ENCODE measurements around the gene GRIK4. TPM values are rescaled to one million over a fixed set of nuclear protein-coding genes. Genes with fewer than 3 reads are reported as not detected.

Gene GRIK4
- total RNA-seq, 4 donors from 2014 or later: under 0.01 to 0.69 (median 0.25) TPM

- 73 to 93% methylated on average over 2 to 3 of the region's 3 CpGs for WGBS, 2 donors (ENCODE audit: low coverage in 1 of 2)
- Histone ChIP-seq H3K27me3 (peaks cover 41% of the 10 kb centered on the region), H3K36me3 (no peaks in the 10 kb centered on the region), H3K4me1 (no peaks in the 10 kb centered on the region), H3K4me3 (no peak overlapping the region), H3K9me3 (no peaks in the 10 kb centered on the region), H3K27ac (no peak overlapping the region)
- TF ChIP-seq POLR2A (IDR thresholded peaks at IDR 0.05) (no peak), POLR2AphosphoS5 (IDR thresholded peaks at IDR 0.05) (no peak), EP300 (IDR thresholded peaks at IDR 0.05) (no peak)
- TF ChIP-seq, protein P1, sequence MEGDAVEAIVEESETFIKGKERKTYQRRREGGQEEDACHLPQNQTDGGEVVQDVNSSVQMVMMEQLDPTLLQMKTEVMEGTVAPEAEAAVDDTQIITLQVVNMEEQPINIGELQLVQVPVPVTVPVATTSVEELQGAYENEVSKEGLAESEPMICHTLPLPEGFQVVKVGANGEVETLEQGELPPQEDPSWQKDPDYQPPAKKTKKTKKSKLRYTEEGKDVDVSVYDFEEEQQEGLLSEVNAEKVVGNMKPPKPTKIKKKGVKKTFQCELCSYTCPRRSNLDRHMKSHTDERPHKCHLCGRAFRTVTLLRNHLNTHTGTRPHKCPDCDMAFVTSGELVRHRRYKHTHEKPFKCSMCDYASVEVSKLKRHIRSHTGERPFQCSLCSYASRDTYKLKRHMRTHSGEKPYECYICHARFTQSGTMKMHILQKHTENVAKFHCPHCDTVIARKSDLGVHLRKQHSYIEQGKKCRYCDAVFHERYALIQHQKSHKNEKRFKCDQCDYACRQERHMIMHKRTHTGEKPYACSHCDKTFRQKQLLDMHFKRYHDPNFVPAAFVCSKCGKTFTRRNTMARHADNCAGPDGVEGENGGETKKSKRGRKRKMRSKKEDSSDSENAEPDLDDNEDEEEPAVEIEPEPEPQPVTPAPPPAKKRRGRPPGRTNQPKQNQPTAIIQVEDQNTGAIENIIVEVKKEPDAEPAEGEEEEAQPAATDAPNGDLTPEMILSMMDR (IDR thresholded peaks at IDR 0.05): no peak
- ATAC-seq: no peak
Observed at GRCh38 chr11:120899720-120900119, 388.2 kb downstream of the GRIK4 start.

DNA sequence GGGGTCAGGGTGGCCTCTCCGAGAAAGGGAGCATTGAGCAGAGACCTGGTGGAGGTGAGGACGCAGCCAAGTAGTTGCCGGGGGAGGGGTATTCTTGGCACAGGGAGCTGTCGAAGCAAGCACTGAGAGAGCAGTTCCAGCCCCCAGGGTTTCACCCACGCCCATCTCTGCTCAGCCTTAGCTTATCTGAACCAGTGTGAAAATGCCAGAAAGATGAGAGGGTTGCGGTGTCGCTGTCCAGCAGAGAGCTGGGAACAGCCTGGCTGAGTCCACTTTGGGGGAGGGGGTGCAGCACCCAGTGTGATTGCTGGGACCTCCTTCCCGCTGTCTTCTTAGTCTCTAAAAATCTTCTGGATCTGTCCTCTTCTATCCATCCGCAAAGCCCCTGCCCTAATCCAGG lies 389.1 kb downstream of the GRIK4 start:
- H3K4me1 ChIP-seq: no peaks in the 10 kb centered on the region
- WGBS, 2 donors (ENCODE audit: low coverage in 1 of 2): 30% methylated on average over 8 to 9 of the region's 9 CpGs
- no peak overlapping the region for H3K27ac ChIP-seq
- no peaks in the 10 kb centered on the region for H3K9me3 ChIP-seq
- H3K36me3 ChIP-seq: no peaks in the 10 kb centered on the region
- no peak for ATAC-seq
- no peak for TF ChIP-seq POLR2A (IDR thresholded peaks at IDR 0.05)
- no peak overlapping the region for H3K4me3 ChIP-seq
- H3K27me3 ChIP-seq: peaks cover 50% of the 10 kb centered on the region

- WGBS, 2 donors (ENCODE audit: low coverage in 1 of 2): 26 to 47% methylated on average over 3 to 7 of the region's 9 CpGs
- Histone ChIP-seq H3K27me3 (peaks cover 47% of the 10 kb centered on the region), H3K9me3 (no peaks in the 10 kb centered on the region), H3K27ac (no peak overlapping the region), H3K4me3 (no peak overlapping the region), H3K4me1 (no peaks in the 10 kb centered on the region), H3K36me3 (no peaks in the 10 kb centered on the region)
- TF ChIP-seq EP300 (IDR thresholded peaks at IDR 0.05) (no peak), POLR2A (IDR thresholded peaks at IDR 0.05) (no peak), POLR2AphosphoS5 (IDR thresholded peaks at IDR 0.05) (no peak)
- TF ChIP-seq, protein P1 (IDR thresholded peaks at IDR 0.05): no peak
- no peak for ATAC-seq
Observed at GRCh38 chr11:120903686-120904085, 392.1 kb downstream of the GRIK4 start.

GRCh38 chr11:120904116-120904515 lies 392.6 kb downstream of the GRIK4 start:
- TF ChIP-seq POLR2AphosphoS5 (IDR thresholded peaks at IDR 0.05) (no peak), EP300 (IDR thresholded peaks at IDR 0.05) (no peak), POLR2A (IDR thresholded peaks at IDR 0.05) (no peak)
- TF ChIP-seq, protein P1 (IDR thresholded peaks at IDR 0.05): no peak
- no peak for ATAC-seq
- 60 to 74% methylated on average over 3 to 4 of the region's 4 CpGs for WGBS, 2 donors (ENCODE audit: low coverage in 1 of 2)
- Histone ChIP-seq H3K27me3 (peaks cover 43% of the 10 kb centered on the region), H3K4me3 (no peak overlapping the region), H3K4me1 (no peaks in the 10 kb centered on the region), H3K36me3 (no peaks in the 10 kb centered on the region), H3K9me3 (no peaks in the 10 kb centered on the region), H3K27ac (no peak overlapping the region)

GRCh38 chr11:120906766-120907165 lies 395.2 kb downstream of the GRIK4 start:
- no peak overlapping the region for H3K27ac ChIP-seq
- peaks cover 34% of the 10 kb centered on the region for H3K27me3 ChIP-seq
- TF ChIP-seq EP300 (IDR thresholded peaks at IDR 0.05) (no peak), POLR2A (IDR thresholded peaks at IDR 0.05) (no peak), POLR2AphosphoS5 (IDR thresholded peaks at IDR 0.05) (no peak)
- TF ChIP-seq, protein P1 (IDR thresholded peaks at IDR 0.05): no peak
- H3K4me3 ChIP-seq: no peak overlapping the region
- no peaks in the 10 kb centered on the region for H3K4me1 ChIP-seq
- WGBS, 2 donors (ENCODE audit: low coverage in 1 of 2): 71 to 80% methylated on average over 2 to 7 of the region's 10 CpGs
- no peak for ATAC-seq
- H3K36me3 ChIP-seq: no peaks in the 10 kb centered on the region
- no peaks in the 10 kb centered on the region for H3K9me3 ChIP-seq
